SK-N-SH (cell line): ENCODE results near the gene CST9. TPM values are rescaled to one million over a fixed set of nuclear protein-coding genes. Genes with fewer than 3 reads are reported as not detected.

Experiments used
- CTCF ChIA-PET: fragments of 300-600, 350-600 bp; formaldehyde crosslinking; extraction: SDS; loops from one replicate; lab custom pipeline; 2021; lab: Yijun Ruan, JAX
- POLR2A ChIA-PET: fragments of 350-600 bp; sonication (Branson Sonifier 250); formaldehyde crosslinking; extraction: SDS; loops from one replicate; lab custom pipeline; 2020; ENCODE audit warnings: antibody characterized with exemption, inconsistent platforms; lab: Yijun Ruan, JAX
- DNase-seq: peaks from one replicate; pipeline ENCODE4 v3.0.0; 2012
- H2AFZ ChIP-seq: fragments of 200-600 bp; sonication (generic); 2 replicates; pipeline ENCODE4 v1.8.1; 2016; ENCODE audit warnings: antibody characterized with exemption, mild to moderate bottlenecking, low read depth
- H3F3A ChIP-seq: fragments of 200-600 bp; sonication (generic); replicated peaks from 2 replicates; pipeline ENCODE3; 2016; ENCODE audit warnings: antibody characterized with exemption, mild to moderate bottlenecking; ENCODE audit not compliant: insufficient read depth
- H3K27ac ChIP-seq, 2 experiments: fragments of 200-500 bp in 1 of 2; fragments of 200-600 bp in 1 of 2; sonication (Bioruptor generic) in 1 of 2; sonication (generic), shearing (Covaris generic) in 1 of 2; 2 replicates each; pipeline versions ENCODE4 v1.5.1 to v1.6.1; 2014 to 2016; ENCODE audit warnings: low read depth in 2 of 2, inconsistent platforms in 1 of 2, low read length in 1 of 2, mild to moderate bottlenecking in 1 of 2, mixed read lengths in 1 of 2
- H3K27me3 ChIP-seq: fragments of 200-600 bp; sonication (generic), shearing (Covaris generic); 2 replicates; pipeline ENCODE4 v1.6.1; 2016; ENCODE audit warnings: mixed run types; ENCODE audit not compliant: insufficient read depth
- H3K36me3 ChIP-seq, 2 experiments: fragments of 200-500 bp in 1 of 2; fragments of 200-600 bp in 1 of 2; sonication (Bioruptor generic) in 1 of 2; sonication (generic) in 1 of 2; replicated peaks in 1 of 2; 2 replicates each; pipeline versions ENCODE3 to v1.5.1; 2014 to 2016; ENCODE audit warnings: low read length in 1 of 2, mild to moderate bottlenecking in 1 of 2; ENCODE audit not compliant: insufficient read depth in 2 of 2, control insufficient read depth in 1 of 2
- H3K4me1 ChIP-seq, 2 experiments: fragments of 200-500 bp in 1 of 2; fragments of 200-600 bp in 1 of 2; sonication (Bioruptor generic) in 1 of 2; sonication (generic), shearing (Covaris generic) in 1 of 2; 2 replicates each; pipeline versions ENCODE4 v1.5.1 to v1.6.1; 2014 to 2016; ENCODE audit warnings: low read depth in 1 of 2, low read length in 1 of 2, mixed run types in 1 of 2; ENCODE audit not compliant: insufficient read depth in 2 of 2, control insufficient read depth in 1 of 2
- H3K4me2 ChIP-seq: fragments of 200-600 bp; sonication (generic), shearing (Covaris generic); 2 replicates; pipeline ENCODE4 v1.6.1; 2017; ENCODE audit warnings: mixed run types
- H3K4me3 ChIP-seq, 2 experiments: fragments of 200-500 bp in 1 of 2; fragments of 200-600 bp in 1 of 2; sonication (Bioruptor generic) in 1 of 2; sonication (generic), shearing (Covaris generic) in 1 of 2; 2 replicates each; pipeline versions ENCODE4 v1.5.1 to v1.8.1; 2014 to 2016; ENCODE audit warnings: low read depth in 2 of 2, inconsistent platforms in 1 of 2, low read length in 1 of 2, mild to moderate bottlenecking in 1 of 2, mixed read lengths in 1 of 2, moderate library complexity in 1 of 2
- H3K79me2 ChIP-seq: fragments of 200-600 bp; sonication (generic); 2 replicates; pipeline ENCODE4 v1.8.1; 2017; ENCODE audit warnings: mild to moderate bottlenecking; ENCODE audit not compliant: insufficient read depth
- H3K9ac ChIP-seq: fragments of 200-600 bp; sonication (generic); 2 replicates; pipeline ENCODE4 v1.6.1; 2017; ENCODE audit warnings: mixed run types
- H3K9me2 ChIP-seq: fragments of 200-600 bp; sonication (generic); 2 replicates; pipeline ENCODE4 v1.6.1; 2017; ENCODE audit warnings: mixed run types
- H3K9me3 ChIP-seq: fragments of 200-600 bp; sonication (generic); 2 replicates; pipeline ENCODE4 v1.6.1; 2017; ENCODE audit warnings: mixed run types, mild to moderate bottlenecking, moderate library complexity
- H4K20me1 ChIP-seq: fragments of 200-600 bp; sonication (generic); 2 replicates; pipeline ENCODE4 v1.6.1; 2017; ENCODE audit warnings: mild to moderate bottlenecking, mixed run types; ENCODE audit not compliant: insufficient read depth
- CTCF ChIP-seq: fragments of 200-600 bp; sonication (generic); IDR thresholded peaks from 2 replicates; pipeline ENCODE4 v1.6.1; 2017; ENCODE audit warnings: antibody characterized with exemption, mild to moderate bottlenecking, moderate library complexity
- ELF1 ChIP-seq: IDR thresholded peaks from 2 replicates; pipeline ENCODE4 v1.4.0; 2012
- EP300 ChIP-seq, 2 experiments: IDR thresholded peaks; 2 replicates each; pipeline versions ENCODE4 v1.4.0 to v1.6.1; 2012; ENCODE audit warnings: borderline replicate concordance in 1 of 2, low read depth in 1 of 2, low read length in 1 of 2
- EZH2phosphoT487 ChIP-seq: fragments of 200-600 bp; sonication (generic); IDR thresholded peaks from 2 replicates; pipeline ENCODE4 v1.6.1; 2017; ENCODE audit warnings: low read depth, mixed run types, mild to moderate bottlenecking, antibody characterized with exemption, moderate library complexity, borderline replicate concordance
- FOXJ3 ChIP-seq: sonication (generic); formaldehyde crosslinking; IDR thresholded peaks from 2 replicates; pipeline ENCODE4 v1.5.1; 2020; ENCODE audit warnings: mild to moderate bottlenecking, missing genetic modification reagents
- FOXM1 ChIP-seq: IDR thresholded peaks from 2 replicates; pipeline ENCODE4 v1.4.0; 2012; ENCODE audit warnings: low read depth, mild to moderate bottlenecking
- GATA2 ChIP-seq: sonication (generic); formaldehyde crosslinking; IDR thresholded peaks from 2 replicates; pipeline ENCODE4 v1.5.0; 2020; ENCODE audit warnings: mild to moderate bottlenecking, missing genetic modification reagents
- IRF3 ChIP-seq: fragments of 150-350 bp; IDR thresholded peaks from 2 replicates; pipeline ENCODE4 v1.6.1; 2016; ENCODE audit warnings: mild to moderate bottlenecking, low read depth, low read length
- NFIC ChIP-seq: IDR thresholded peaks from 2 replicates; pipeline ENCODE4 v1.4.0; 2012; ENCODE audit warnings: borderline replicate concordance
- NRF1 ChIP-seq: IDR thresholded peaks from 2 replicates; pipeline ENCODE4 v1.6.1; 2012; ENCODE audit warnings: low read depth, mild to moderate bottlenecking, low read length
- RFX5 ChIP-seq: IDR thresholded peaks from 2 replicates; pipeline ENCODE4 v1.6.1; 2012; ENCODE audit warnings: mild to moderate bottlenecking, improper control_type of control experiment, low read length
- RXRA ChIP-seq: IDR thresholded peaks from 2 replicates; pipeline ENCODE4 v1.4.0; 2012; ENCODE audit warnings: low read depth, mild to moderate bottlenecking, borderline replicate concordance
- TAF1 ChIP-seq: IDR thresholded peaks from 2 replicates; pipeline ENCODE4 v1.6.1; 2012; ENCODE audit warnings: low read depth, mild to moderate bottlenecking, low read length, moderate library complexity, borderline replicate concordance
- TEAD4 ChIP-seq: IDR thresholded peaks from 2 replicates; pipeline ENCODE4 v1.4.0; 2012; ENCODE audit warnings: mild to moderate bottlenecking, borderline replicate concordance; ENCODE audit not compliant: insufficient read depth
- YY1 ChIP-seq: IDR thresholded peaks from 2 replicates; pipeline ENCODE4 v1.4.0; 2012; ENCODE audit warnings: low read depth, mild to moderate bottlenecking
- WGBS: methylation state at CpG from one replicate; pipeline ENCODE4 v1.1.6; 2017; ENCODE audit warnings: low lambda C conversion rate; 5-methylcytosine and 5-hydroxymethylcytosine counted together
- polyA plus RNA-seq, 3 experiments: library from polyadenylated mRNA; depleted of rRNA; stranded (reverse); fragments of >200 nt; gene quantifications; 2 replicates each; pipeline ENCODE4 v1.2.3, GENCODE V29; 2012
- TF ChIP-seq, protein P1 (sequence below): IDR thresholded peaks from 2 replicates; pipeline ENCODE4 v1.6.1; 2012; ENCODE audit warnings: mild to moderate bottlenecking, low read depth, low read length, moderate library complexity
- TF ChIP-seq, protein P2 (sequence below): IDR thresholded peaks from 2 replicates; pipeline ENCODE4 v1.4.0; 2012; ENCODE audit warnings: low read depth

The CST9 gene
- polyA plus RNA-seq, 1 of the 3 experiments (the other 2 are of a cell fraction), result not detected

GRCh38 chr20:23585449-23585807, 20.3 kb downstream of the CST9 start:
- no peaks in the 10 kb centered on the region for H3K4me1 ChIP-seq
- WGBS, result 4% methylated on average over 4 of the region's 5 CpGs
- TF ChIP-seq NFIC (no peak), RXRA (no peak), CTCF (no peak), EZH2phosphoT487 (no peak), FOXM1 (no peak), ELF1 (no peak)
- TF ChIP-seq, protein P1, sequence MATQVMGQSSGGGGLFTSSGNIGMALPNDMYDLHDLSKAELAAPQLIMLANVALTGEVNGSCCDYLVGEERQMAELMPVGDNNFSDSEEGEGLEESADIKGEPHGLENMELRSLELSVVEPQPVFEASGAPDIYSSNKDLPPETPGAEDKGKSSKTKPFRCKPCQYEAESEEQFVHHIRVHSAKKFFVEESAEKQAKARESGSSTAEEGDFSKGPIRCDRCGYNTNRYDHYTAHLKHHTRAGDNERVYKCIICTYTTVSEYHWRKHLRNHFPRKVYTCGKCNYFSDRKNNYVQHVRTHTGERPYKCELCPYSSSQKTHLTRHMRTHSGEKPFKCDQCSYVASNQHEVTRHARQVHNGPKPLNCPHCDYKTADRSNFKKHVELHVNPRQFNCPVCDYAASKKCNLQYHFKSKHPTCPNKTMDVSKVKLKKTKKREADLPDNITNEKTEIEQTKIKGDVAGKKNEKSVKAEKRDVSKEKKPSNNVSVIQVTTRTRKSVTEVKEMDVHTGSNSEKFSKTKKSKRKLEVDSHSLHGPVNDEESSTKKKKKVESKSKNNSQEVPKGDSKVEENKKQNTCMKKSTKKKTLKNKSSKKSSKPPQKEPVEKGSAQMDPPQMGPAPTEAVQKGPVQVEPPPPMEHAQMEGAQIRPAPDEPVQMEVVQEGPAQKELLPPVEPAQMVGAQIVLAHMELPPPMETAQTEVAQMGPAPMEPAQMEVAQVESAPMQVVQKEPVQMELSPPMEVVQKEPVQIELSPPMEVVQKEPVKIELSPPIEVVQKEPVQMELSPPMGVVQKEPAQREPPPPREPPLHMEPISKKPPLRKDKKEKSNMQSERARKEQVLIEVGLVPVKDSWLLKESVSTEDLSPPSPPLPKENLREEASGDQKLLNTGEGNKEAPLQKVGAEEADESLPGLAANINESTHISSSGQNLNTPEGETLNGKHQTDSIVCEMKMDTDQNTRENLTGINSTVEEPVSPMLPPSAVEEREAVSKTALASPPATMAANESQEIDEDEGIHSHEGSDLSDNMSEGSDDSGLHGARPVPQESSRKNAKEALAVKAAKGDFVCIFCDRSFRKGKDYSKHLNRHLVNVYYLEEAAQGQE, result no peak
- TF ChIP-seq, all 33 proteins: peak for 0
- no peak for DNase-seq
- H4K20me1 ChIP-seq, result no peaks in the 10 kb centered on the region
- H3K4me3 ChIP-seq, result no peak overlapping the region
- no peaks in the 10 kb centered on the region for H3K79me2 ChIP-seq
- H3K27me3 ChIP-seq, result no peaks in the 10 kb centered on the region
- CTCF ChIA-PET, result interaction anchor here (0.9 to 1.2 kb wide), 2 partner anchors 13 kb away, joined by 3 read pairs; no protein-coding TSS in a partner anchor
- H3K36me3 ChIP-seq, result no peaks in the 10 kb centered on the region
- no peaks in the 10 kb centered on the region for H3K9me2 ChIP-seq
- no peak overlapping the region for H3K27ac ChIP-seq
- H3K9me3 ChIP-seq, result no peaks in the 10 kb centered on the region
- POLR2A ChIA-PET, result no interaction called here
- no peak overlapping the region for H2AFZ ChIP-seq
- no peak overlapping the region for H3K4me2 ChIP-seq
- H3K9ac ChIP-seq, result no peak overlapping the region
- H3F3A ChIP-seq, result no peaks in the 10 kb centered on the region

DNA sequence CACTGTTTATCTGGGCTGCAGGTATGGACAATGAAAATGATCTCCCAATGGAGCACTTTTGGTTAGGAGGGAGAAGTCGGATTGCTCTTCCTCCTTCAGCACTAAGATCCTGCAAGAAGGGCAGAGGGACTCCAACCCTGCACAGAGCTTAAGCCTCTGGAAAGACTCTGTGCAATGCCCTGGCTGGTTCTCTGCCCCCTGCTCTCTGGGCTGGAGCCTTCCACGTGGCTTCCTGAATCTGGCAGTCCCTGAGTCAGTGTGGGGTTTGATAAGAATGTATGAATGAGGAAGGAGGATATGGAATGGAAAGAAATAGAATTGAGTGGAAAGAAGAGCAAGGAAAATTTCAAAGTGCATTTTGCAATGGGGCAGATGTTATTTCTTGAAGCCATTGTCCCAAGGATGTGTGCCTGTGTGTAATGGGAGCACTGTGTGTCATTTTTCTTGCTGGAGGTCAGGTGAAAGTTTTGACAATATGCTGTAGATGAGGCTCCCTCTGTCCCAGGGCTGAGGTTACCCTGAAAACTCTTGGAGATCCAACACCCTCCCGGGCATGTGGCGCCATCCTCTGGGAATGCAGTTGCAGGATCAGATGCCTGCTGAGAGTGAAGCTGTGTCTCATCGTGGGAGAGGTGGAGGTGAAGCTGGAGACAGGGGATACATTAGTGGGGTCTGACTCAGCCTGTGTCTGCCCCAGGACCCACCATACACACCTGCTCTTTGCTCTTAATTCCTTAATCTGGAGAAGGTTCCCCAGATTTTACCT, 21.1 kb downstream of the CST9 start:
- Histone ChIP-seq H3K27me3 (no peaks in the 10 kb centered on the region), H3K4me1 (no peaks in the 10 kb centered on the region), H3K4me2 (no peak overlapping the region), H3K27ac (no peak overlapping the region), H3K79me2 (no peaks in the 10 kb centered on the region), H3K4me3 (no peak overlapping the region), H3F3A (no peaks in the 10 kb centered on the region), H3K9ac (no peak overlapping the region), H2AFZ (no peak overlapping the region), H3K9me3 (no peaks in the 10 kb centered on the region), H3K36me3 (no peaks in the 10 kb centered on the region), H4K20me1 (no peaks in the 10 kb centered on the region), H3K9me2 (no peaks in the 10 kb centered on the region)
- CTCF ChIA-PET, result interaction anchor here (0.9 to 1.2 kb wide), 2 partner anchors 12 to 14 kb away, joined by 3 read pairs; no protein-coding TSS in a partner anchor
- POLR2A ChIA-PET, result no interaction called here
- DNase-seq, result no peak
- 0% methylated on average over 5 of the region's 5 CpGs for WGBS
- TF ChIP-seq EP300 (IDR thresholded peaks at IDR 0.05; ENCODE audit: borderline replicate concordance in 1 of 2, low read depth in 1 of 2, low read length in 1 of 2) (no peak), YY1 (no peak), GATA2 (CRISPR knock-in tag) (no peak), IRF3 (no peak), RFX5 (no peak), FOXJ3 (CRISPR knock-in tag) (no peak), TAF1 (no peak), CTCF (no peak), ELF1 (no peak), TEAD4 (no peak), NRF1 (no peak)
- TF ChIP-seq, protein P2, sequence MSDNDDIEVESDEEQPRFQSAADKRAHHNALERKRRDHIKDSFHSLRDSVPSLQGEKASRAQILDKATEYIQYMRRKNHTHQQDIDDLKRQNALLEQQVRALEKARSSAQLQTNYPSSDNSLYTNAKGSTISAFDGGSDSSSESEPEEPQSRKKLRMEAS, result no peak
